Astrocyte of the cerebellum (primary cell): ENCODE data around the gene VPS13C.

Experiments used
- DNase-seq: peaks from one replicate; pipeline ENCODE4 v3.0.0-alpha.2; 2011; ENCODE audit warnings: low read depth
- H3K4me3 ChIP-seq: 2 replicates; pipeline ENCODE4 v1.5.1; 2011; ENCODE audit warnings: mild to moderate bottlenecking, low read depth, low read length, moderate library complexity
- in situ Hi-C: cut with HindIII; loops from 2 replicates; pipeline ENCODE4 v1.10.0; 2017; ENCODE audit warnings: low sequenced_read_pairs
- TF ChIP-seq, protein P1 (sequence below): IDR thresholded peaks from 2 replicates; pipeline ENCODE4 v1.5.1; 2012; ENCODE audit warnings: low read length, low read depth, moderate library complexity, mild to moderate bottlenecking; ENCODE audit errors: missing control alignments

VPS13C gene

DNA sequence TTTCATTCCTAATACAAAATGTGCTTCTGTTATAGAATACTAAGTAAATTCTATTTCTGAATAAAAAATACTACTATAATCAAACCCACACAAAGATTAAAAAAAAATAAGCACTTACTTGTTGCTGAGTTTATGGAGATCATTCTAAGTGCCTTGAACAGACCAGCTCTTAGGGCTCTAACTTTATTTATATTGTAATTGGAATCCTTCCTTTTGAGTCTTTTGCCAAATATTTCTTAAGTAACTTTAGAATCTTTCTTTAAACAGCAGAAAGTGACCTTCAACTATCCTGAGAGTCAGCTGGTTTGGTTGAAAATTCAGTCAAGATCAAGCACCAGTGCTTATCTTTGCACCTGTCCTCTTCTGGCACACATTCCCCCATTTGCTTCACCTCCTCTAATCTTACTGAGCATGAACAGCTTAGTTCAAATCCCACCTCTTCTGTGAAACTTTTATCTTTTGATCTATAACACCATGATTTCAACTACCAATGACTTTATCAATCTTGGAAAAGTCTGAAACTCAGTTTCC lies 149.3 kb downstream of the VPS13C start:
- DNase-seq = no peak
- TF ChIP-seq, protein P1, sequence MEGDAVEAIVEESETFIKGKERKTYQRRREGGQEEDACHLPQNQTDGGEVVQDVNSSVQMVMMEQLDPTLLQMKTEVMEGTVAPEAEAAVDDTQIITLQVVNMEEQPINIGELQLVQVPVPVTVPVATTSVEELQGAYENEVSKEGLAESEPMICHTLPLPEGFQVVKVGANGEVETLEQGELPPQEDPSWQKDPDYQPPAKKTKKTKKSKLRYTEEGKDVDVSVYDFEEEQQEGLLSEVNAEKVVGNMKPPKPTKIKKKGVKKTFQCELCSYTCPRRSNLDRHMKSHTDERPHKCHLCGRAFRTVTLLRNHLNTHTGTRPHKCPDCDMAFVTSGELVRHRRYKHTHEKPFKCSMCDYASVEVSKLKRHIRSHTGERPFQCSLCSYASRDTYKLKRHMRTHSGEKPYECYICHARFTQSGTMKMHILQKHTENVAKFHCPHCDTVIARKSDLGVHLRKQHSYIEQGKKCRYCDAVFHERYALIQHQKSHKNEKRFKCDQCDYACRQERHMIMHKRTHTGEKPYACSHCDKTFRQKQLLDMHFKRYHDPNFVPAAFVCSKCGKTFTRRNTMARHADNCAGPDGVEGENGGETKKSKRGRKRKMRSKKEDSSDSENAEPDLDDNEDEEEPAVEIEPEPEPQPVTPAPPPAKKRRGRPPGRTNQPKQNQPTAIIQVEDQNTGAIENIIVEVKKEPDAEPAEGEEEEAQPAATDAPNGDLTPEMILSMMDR = no peak
- in situ Hi-C loops = no loop called here
- H3K4me3 ChIP-seq = no peak overlapping the region

DNA sequence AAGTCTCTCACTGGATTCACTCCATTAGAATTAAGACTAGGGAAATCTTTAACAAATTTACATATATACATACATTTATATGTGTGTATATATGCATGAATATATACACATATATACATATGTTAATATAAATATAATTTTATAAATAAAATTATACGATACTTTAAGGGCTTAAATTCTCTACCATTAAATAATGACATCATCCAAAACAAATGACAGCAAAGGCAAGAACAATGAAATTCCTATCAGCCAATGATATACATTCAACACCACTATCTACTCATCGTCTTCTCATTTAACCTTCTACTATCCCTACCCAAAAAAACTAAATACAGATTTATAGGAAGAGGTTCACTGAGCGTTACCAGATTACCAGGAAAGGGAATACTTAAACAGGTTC lies 152.0 kb downstream of the VPS13C start:
- TF ChIP-seq, protein P1 = no peak
- H3K4me3 ChIP-seq = no peak overlapping the region
- in situ Hi-C loops = no loop called here
- no peak for DNase-seq

DNA sequence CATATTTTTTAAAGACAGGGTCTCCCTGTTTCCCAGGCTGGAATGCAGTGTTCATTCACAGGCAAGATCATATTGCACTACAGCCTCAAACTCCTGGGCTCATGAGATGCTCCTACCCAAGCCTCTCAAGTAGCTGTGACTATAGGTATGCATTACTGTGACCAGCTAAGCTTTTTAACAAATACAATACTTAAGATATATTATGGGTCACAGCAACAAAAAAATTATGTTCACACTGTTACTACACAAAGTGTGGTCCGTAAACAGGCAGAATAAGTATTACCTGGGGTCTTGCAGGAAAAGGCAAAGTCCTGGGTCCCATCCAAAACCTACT lies 152.5 kb downstream of the VPS13C start:
- H3K4me3 ChIP-seq = no peak overlapping the region
- no peak for DNase-seq
- TF ChIP-seq, protein P1 = no peak
- in situ Hi-C loops = no loop called here

DNA sequence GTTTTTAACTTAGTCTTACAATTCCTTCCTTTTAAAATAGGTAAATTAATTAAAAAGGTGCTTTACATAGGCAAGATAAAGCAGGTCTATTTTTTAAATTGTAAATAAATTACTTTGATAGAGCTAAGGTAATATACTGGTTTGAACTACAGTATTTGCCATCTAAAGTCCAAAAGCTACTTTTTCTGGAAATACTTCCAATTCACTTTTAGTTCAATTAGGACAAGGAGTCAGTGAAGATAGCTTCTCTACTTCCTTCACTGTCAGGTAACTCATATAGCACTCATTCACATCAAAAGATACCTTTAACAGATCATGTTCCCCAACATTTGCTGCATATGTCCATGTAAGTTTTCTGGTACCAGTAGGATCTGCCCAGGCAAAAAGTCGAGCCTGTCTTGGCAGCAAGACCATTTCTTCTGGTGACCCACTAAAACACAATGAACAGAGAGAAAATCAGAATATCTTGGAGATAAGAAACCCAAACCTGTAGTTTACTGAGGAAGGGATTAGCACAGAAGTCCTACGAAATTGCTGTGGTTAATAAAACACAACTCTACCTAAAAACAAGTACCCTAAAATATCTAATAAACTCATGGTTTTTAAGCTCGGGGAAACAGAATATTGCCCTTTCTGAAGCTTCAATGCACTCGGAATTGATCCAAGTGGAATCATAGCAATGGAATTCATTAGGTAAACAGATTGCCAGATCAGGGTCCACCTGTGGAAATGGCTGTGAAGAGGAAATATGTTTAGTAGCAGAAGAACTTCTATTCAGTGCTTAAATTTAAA lies 153.1 kb downstream of the VPS13C start:
- in situ Hi-C loops = no loop called here
- no peak for DNase-seq

DNA sequence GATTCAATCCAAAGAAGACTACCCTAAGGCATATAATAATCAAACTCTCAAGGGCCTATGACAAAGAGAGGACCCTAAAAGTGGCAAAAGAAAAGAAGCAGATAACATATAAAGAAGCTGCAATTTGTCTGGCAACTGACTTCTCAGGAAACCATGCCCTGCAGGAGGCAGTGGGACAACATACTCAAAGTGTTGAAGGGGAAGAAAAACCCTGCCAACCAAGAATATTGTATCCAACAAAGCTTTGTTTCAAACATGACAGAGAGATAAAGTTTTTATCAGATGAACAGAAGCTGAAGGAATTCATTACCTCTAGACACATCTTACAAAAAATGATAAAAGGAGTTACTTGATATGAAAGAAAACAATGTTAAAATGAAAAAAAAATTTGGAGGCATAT lies 167.1 kb downstream of the VPS13C start:
- no peak overlapping the region for H3K4me3 ChIP-seq
- DNase-seq = no peak
- in situ Hi-C loops = no loop called here
- TF ChIP-seq, protein P1 = no peak

More for the DNA sequence above, 153.1 kb downstream of the VPS13C start:
- TF ChIP-seq, protein P1 = no peak
- no peak overlapping the region for H3K4me3 ChIP-seq

DNA sequence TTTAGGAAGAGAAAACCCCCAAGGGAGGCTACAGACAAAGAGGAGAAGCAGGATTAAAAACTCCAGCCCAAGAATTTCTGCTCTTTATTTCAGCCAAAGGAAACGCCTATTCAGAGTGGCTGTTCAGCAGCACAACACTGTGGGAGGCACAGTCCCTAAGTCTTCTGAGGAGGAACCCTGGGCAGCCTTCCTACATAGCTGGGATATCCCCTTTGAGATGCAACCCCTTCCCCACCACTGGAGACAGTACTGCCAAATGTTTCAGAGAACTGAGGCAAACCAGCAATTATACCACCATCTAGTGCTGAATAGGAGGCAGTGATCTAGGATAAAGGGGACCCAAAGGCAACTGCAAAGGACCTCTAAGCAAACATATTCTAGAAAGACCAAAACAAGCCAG lies 168.1 kb downstream of the VPS13C start:
- no peak for DNase-seq
- H3K4me3 ChIP-seq = no peak overlapping the region
- TF ChIP-seq, protein P1 = no peak
- in situ Hi-C loops = no loop called here

DNA sequence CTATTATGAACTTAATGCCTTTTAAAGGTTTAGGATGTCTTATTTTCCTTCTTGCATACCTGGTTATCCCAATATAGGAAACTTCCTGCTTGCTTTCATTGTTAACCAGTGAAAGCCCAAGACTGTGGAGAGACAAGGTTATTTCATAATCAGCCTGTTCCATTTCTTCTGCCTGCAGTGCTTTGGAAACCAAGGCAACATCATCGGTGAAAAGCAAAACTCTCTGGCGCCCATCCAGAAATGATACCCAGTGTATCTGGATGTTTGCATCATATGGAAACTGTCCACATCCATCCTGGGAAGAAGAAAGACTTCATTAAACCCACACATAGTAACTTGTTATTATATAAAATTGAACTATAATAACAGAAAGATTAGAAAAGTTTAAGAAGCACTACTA lies 170.1 kb downstream of the VPS13C start:
- TF ChIP-seq, protein P1 = no peak
- DNase-seq = no peak
- no peak overlapping the region for H3K4me3 ChIP-seq
- in situ Hi-C loops = no loop called here
